Renal cortex interstitium (tissue), 11 donors: Measurements from ENCODE around the gene RSL1D1. TPM values are rescaled to one million over a fixed set of nuclear protein-coding genes. Genes with fewer than 3 reads are reported as not detected.
"Not testable (repeated sequence)": the region's sequence is repeated elsewhere in the genome, so short reads cannot be mapped to it uniquely, and the experiment has no call there.

ENCODE experiments used
- DNase-seq, 11 donors: peaks; one replicate each; pipeline ENCODE4 v3.0.0-alpha.2; 2013; ENCODE audit warnings: low read depth in 9 of 11, low spot score in 4 of 11; ENCODE audit errors: extremely low read depth in 1 of 11
- polyA plus RNA-seq, 3 donors: library from polyadenylated mRNA; unstranded; fragments of 120-200 nt; gene quantifications; one replicate each; pipeline ENCODE4 v1.2.1, GENCODE V29; 2013; ENCODE audit not compliant: insufficient read length in 3 of 3

RSL1D1 gene
- polyA plus RNA-seq, 3 donors = 214 to 289 (median 238) TPM

DNA sequence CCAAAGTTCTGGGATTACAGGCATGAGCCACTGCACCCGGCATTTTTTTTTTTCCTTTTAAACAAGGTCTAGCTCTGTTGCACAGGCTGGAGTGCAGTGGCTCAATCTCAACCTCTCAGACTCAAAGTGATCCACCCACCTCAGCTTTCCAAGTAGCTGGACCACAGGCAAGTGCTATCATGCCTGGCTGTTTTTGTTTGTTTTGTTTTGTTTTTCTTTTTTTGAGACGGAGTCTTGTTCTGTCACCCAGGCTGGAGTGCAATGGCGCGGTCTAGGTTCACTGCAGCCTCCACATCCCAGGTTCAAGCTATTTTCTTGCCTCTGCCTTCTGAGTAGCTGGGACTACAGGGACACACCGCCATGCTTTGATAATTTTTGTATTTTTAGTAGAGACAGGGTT is 35.2 kb downstream of the RSL1D1 start:
- no peak for DNase-seq

GRCh38 chr16:11814800-11815199 is 36.5 kb downstream of the RSL1D1 start:
- not testable (repeated sequence) for DNase-seq

DNA sequence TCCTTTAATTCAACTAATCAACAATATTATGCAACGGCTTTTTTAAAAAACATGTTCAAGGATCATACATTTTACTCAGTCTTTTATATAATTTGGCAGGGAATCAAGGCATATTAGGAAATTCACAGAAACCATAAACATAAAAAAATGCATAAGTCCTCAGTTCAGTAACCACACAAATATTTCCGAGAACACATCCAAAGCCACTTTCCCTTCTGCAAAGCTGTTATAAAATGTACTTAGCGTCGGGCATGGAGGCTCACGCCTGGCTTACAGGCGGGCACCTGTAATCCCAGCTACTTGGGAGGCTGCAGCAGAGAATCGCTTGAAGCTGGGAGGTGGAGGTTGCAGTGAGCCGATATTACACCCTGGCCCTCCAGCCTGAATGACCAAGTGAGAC is 44.6 kb downstream of the RSL1D1 start:
- no peak for DNase-seq

GRCh38 chr16:11805556-11805955 is 45.8 kb downstream of the RSL1D1 start:
- no peak for DNase-seq

DNA sequence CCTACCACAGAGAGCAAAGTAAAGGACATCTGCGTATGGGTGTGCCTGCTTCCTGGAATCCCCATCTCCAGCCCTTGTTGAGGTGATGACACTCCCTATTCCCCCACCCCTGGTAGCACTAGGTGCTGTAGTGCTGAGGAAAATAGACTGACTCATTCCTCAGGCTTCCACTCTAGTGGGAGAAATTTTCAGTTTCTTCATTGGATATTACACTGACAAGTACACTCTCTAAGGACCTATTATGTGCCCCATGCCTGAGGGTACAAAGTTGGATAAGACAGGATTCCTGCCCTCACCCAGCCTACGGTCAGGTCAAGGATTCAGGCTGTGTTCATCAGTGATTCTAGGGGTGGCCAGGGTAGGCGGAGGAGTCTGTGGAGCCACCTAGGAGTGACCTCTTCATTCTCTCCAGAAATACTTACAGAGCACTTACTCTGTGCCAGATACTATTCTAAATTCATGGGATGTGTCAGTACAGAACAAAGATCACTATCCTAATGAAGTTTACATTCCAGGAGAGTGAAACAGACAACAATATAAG is 49.8 kb downstream of the RSL1D1 start:
- no peak for DNase-seq

GRCh38 chr16:11800382-11800718 is 51.0 kb downstream of the RSL1D1 start:
- DNase-seq = no peak

- no peak for DNase-seq
These were observed 51.6 kb downstream of the RSL1D1 start for GRCh38 chr16:11799509-11800381.

- DNase-seq = no peak
These were observed 52.3 kb downstream of the RSL1D1 start for GRCh38 chr16:11799017-11799381.

GRCh38 chr16:11797957-11798299 is 53.4 kb downstream of the RSL1D1 start:
- no peak for DNase-seq

DNA sequence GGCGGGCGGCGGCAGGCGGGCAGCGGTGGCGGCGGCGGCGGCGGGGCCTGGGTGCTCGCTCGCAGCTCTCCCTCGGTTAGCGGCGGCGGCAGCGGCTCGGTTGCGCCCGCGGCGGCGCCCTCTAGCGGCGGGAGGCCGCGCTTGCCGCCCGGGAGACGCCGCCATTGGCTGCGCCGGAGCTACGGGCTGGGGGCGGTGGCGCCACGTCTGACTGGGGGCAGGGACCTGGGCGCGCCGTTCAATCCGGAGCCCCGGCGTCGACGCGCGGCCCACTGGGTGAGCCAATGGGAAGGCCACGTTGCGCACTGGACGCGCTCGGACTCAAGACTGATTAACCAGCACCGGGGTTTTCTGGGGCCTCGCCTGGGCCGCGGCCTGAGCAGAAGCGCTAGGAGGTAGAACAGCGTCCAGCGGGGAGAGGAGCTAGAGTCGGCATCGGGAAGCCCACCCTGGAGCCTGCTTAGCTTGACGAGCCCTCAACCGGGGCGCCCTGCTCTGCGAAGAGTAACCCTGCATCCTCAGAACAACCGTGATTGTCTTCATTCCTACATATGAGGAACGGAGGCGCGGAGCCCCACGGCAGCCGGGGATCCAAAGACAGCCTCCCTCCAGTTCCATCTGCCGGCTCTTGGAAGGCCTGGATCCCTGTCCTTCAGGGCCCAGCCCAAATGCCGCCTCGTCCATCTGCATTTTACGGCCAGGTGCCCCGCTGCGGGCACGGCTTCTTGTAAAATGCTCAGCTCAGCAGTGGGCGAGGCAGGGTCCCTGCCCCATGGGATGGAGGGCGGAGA is 54.0 kb downstream of the RSL1D1 start, which contains the start of gene ZC3H7A:
ZC3H7A (minus strand) TSS at position 93 of the 791 bp plus-strand sequence. CDS start 14,904 bp downstream, outside the sequence.
- DNase-seq = peak; percentile 76 to 97 (median 95)

GRCh38 chr16:11796227-11797165 is 54.8 kb downstream of the RSL1D1 start:
- no peak for DNase-seq

- DNase-seq = no peak
These were observed 55.5 kb downstream of the RSL1D1 start for GRCh38 chr16:11795887-11796226.

DNA sequence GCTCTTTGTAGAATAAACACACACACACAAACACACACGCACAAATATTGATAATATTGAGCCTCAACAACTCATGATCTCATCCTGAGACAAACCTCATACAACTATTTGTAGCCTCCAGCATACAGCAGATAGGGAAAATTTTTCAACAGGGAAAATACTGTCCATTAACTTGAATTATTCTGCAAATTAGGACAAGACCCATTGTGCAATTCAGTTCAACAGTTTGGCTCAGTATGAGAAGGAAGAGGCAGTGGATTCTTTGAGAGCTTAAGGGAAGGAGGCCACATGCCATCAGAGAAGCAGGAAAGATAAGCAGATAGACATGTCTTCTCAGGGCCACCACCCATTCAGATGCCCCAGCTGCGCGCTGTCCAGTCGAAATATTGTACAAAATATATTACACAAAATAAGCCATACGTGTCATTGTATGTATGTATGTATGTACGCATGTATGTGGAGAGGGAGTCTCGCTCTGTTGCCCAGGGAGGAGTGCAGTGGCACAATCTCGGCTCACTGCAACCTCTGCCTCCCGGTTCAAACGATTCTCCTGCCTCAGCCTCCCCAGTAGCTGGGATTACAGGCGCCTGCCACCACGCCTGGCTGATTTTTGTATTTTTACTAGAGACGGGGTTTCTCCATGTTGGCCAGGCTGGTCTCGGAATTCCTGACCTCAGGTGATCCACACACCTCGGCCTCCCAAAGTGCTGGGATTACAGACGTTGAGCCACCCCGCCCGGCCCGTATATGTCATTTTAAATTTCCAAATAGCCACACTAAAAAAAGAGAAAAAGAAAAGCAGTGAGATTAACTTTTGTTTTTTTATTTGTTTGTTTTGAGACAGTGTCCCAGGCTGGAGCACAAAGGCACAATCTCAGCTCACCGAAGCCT is 56.1 kb downstream of the RSL1D1 start:
- DNase-seq = no peak

GRCh38 chr16:11794447-11794846 is 56.9 kb downstream of the RSL1D1 start:
- DNase-seq = no peak

GRCh38 chr16:11793840-11794239 is 57.5 kb downstream of the RSL1D1 start:
- no peak for DNase-seq

GRCh38 chr16:11792410-11793241 is 58.7 kb downstream of the RSL1D1 start:
- DNase-seq = no peak

- DNase-seq = no peak
These were observed 60.1 kb downstream of the RSL1D1 start for GRCh38 chr16:11791144-11791828.
